ENCODE results near the gene SIT1. TPM values are rescaled to one million over a fixed set of nuclear protein-coding genes. Genes with fewer than 3 reads are reported as not detected.
A peak's percentile ranks its signal among the peaks of the same experiment; 100 is the strongest.
"Not testable (repeated sequence)": the region's sequence is repeated elsewhere in the genome, so short reads cannot be mapped to it uniquely, and the experiment has no call there.

Gene SIT1
- total and polyA plus RNA-seq, 8 donors: 0.27 to 2.4 (median 0.55) TPM

DNA sequence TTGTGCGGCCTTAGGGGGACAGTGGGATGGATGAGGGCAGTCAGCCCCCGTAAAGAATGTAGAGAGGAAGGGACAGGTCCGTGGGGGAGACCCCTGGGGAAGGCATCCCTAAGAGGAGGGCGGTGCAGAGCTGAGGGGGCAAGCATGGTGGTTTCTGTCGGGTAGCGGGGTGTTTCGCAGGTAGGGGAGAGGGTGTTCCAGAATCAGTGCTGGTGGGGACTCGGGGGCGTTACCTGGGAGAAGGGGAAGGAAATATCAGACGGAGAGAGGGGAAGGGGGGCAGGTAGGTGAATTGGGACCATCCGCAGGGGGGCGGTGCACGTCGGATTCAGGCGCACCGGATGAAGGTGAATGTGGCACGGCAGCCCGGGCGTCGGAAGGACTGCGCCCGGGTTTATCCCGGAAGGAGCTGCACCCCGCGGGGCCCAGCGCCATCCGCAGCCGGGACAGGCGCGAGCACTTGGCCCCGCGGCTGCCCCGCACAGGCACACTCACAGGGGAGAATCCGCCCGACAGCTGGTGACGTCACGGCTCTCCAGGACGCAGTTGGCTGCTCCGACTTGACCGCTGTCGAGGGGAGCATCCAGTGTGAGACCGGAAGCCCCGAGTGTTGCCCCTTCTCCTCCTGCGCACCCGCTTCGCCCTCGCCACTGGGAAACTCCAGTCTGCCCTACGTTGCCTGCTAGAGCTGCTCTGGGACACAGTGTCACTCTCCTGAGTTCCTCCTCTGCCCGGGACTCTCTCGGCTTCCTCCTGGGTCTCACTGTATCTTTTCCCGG lies 33.9 kb downstream of the SIT1 start:
- H3K9me3 ChIP-seq: no peaks in the 10 kb centered on the region
- H3K36me3 ChIP-seq: no peaks in the 10 kb centered on the region
- H3K27me3 ChIP-seq: peaks cover 0 to 8% of the 10 kb centered on the region in 2 donors
- H3K4me1 ChIP-seq: peaks cover 6 to 34% of the 10 kb centered on the region in 2 donors
- ATAC-seq: peak; percentile 78
- H3K27ac ChIP-seq: peak overlapping the region in 1 of 2 donors; percentile 28
- intact Hi-C loops (cut with DNase I): no loop called here
- peak; percentile 33 to 93 (median 78) for DNase-seq
- peak overlapping the region; percentile 19 to 39 for H3K4me3 ChIP-seq
- TF ChIP-seq, protein P1, sequence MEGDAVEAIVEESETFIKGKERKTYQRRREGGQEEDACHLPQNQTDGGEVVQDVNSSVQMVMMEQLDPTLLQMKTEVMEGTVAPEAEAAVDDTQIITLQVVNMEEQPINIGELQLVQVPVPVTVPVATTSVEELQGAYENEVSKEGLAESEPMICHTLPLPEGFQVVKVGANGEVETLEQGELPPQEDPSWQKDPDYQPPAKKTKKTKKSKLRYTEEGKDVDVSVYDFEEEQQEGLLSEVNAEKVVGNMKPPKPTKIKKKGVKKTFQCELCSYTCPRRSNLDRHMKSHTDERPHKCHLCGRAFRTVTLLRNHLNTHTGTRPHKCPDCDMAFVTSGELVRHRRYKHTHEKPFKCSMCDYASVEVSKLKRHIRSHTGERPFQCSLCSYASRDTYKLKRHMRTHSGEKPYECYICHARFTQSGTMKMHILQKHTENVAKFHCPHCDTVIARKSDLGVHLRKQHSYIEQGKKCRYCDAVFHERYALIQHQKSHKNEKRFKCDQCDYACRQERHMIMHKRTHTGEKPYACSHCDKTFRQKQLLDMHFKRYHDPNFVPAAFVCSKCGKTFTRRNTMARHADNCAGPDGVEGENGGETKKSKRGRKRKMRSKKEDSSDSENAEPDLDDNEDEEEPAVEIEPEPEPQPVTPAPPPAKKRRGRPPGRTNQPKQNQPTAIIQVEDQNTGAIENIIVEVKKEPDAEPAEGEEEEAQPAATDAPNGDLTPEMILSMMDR (IDR thresholded peaks at IDR 0.05): no peak

DNA sequence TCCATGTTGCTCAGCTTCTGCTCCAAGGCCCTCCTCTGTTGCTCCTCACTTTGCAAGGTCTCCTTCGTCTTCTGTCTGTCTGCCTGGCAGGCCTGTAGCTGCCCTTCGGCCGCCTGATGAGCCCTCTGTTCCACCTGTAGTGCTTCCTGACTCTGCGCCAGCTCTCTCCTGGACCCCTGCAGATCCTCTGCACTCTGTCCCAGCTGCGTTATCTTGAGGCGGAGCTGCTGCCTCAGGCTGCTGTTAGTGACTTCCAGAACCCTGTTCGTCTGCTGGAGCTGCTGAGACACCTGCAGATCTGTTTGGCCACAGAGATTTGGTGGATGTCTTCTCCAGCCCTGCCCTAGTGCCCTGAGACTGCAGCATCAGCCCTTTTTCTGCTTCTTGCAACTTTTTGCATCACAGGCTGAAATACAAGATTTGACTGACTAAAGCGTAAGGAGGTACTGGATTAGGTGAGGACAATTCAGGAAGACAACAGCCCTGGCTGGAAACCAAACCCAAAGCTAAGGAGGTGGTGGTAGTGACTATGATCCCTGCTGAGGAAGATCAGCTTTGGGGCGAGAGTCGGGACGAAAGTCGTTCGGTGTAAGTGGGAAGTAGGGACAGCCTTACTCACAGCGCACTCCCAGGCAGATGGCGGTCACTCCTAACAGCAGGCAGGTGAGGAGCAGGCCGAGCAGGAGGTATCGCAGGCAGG lies 34.6 kb downstream of the SIT1 start:
- ATAC-seq: no peak
- peaks cover 0 to 8% of the 10 kb centered on the region in 2 donors for H3K27me3 ChIP-seq
- peaks cover 6 to 34% of the 10 kb centered on the region in 2 donors for H3K4me1 ChIP-seq
- H3K4me3 ChIP-seq: no peak overlapping the region
- TF ChIP-seq, protein P1 (IDR thresholded peaks at IDR 0.05): no peak
- intact Hi-C loops (cut with DNase I): no loop called here
- H3K36me3 ChIP-seq: no peaks in the 10 kb centered on the region
- no peak overlapping the region for H3K27ac ChIP-seq
- no peaks in the 10 kb centered on the region for H3K9me3 ChIP-seq
- no peak for DNase-seq

DNA sequence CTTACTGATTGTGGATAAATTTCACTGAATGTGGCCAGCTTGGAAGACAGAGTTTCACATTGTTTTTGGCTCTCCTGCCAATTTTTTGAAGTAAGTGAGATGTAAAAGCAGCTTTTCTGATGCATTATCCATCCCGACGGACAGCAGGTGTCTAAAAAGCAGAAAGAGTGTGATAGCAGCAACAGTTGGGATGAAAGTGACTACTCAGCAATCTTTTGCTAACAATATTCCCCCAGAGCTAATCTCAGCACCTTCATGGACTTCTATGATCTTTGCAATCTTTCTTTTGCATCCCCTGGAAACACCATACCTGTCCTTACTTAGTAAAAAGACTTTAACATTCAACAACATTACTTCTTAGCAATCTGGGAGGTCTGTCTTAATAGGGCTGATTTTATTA lies 37.9 kb downstream of the SIT1 start:
- Histone ChIP-seq H3K4me1 (peaks cover 6 to 16% of the 10 kb centered on the region in 2 donors), H3K4me3 (no peak overlapping the region), H3K36me3 (peaks cover 0 to 24% of the 10 kb centered on the region in 2 donors), H3K9me3 (no peaks in the 10 kb centered on the region), H3K27me3 (peaks cover 0 to 8% of the 10 kb centered on the region in 2 donors), H3K27ac (no peak overlapping the region)
- TF ChIP-seq, protein P1 (IDR thresholded peaks at IDR 0.05): no peak
- DNase-seq (no peak), ATAC-seq (no peak)
- intact Hi-C loops (cut with DNase I): no loop called here

DNA sequence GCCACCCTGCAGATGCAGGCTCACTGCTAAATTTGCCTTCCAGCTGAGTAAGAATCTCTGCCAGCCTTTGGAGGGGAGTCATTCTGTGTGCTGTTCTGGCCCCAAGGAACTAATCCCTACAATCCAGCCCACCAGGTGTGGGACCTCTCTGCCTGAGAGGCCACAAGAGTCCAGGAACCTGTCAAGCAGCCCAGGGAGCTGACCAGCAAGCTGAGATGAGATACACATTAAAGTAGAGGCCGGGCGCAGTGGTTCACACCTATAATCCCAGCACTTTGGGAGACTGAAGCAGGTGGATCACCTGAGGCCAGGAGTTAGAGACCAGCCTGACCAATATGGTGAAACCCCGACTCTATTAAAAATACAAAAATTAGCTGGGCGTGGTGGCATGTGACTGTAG lies 38.7 kb downstream of the SIT1 start:
- ATAC-seq; H3K4me3 ChIP-seq; H3K27ac ChIP-seq; H3K9me3 ChIP-seq; intact Hi-C loops (cut with DNase I); H3K27me3 ChIP-seq; DNase-seq: not testable (repeated sequence)
- peaks cover 4 to 11% of the 10 kb centered on the region in 2 donors for H3K4me1 ChIP-seq
- peaks cover 0 to 30% of the 10 kb centered on the region in 2 donors for H3K36me3 ChIP-seq

DNA sequence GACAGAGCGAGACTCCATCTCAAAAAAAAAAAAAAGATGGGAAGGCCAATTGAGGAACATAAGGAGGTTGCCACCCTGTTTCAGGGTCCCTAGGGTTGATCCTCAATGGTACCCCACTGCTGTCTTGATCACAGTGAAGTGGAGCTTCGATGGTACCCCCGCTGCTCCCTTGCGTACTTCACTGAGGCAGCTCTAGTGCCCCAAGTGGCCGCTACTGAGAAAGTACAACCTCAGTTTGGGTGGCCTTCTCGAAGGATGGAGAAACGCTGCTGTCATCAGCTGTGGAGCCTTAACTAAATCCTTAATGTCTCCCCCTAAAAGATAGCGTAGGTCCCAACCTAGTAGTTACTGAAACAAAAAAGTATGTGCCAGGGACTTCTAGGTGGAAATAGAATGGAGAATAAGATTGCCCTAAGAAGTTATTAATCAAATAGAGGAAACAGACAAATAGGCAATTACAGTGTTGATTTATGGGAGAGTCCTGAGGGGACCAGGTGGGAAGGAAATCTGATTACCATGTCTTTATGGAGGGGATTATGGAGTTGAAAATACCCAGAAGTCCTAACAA lies 39.4 kb downstream of the SIT1 start:
- TF ChIP-seq, protein P1 (IDR thresholded peaks at IDR 0.05): peak; percentile 49 to 70
- peak in 1 of 4 donors; percentile 35 for DNase-seq
- no peak overlapping the region for H3K27ac ChIP-seq
- peaks cover 9 to 11% of the 10 kb centered on the region in 2 donors for H3K4me1 ChIP-seq
- no peak overlapping the region for H3K4me3 ChIP-seq
- no peaks in the 10 kb centered on the region for H3K9me3 ChIP-seq
- peak; percentile 66 for ATAC-seq
- H3K27me3 ChIP-seq: peaks cover 0 to 1% of the 10 kb centered on the region in 2 donors
- intact Hi-C loops (cut with DNase I): no loop called here
- peaks cover 0 to 30% of the 10 kb centered on the region in 2 donors for H3K36me3 ChIP-seq
